Esophagus muscularis mucosa (tissue), 3 donors: ENCODE data around the gene SCO1.

Experiments used
- POLR2A ChIP-seq: fragments of 450-650 bp; IDR thresholded peaks from one replicate; pipeline ENCODE4 v1.6.1; 2017; ENCODE audit warnings: antibody characterized with exemption, moderate library complexity, mild to moderate bottlenecking, low read depth
- TF ChIP-seq, protein P1 (sequence below), 3 experiments: fragments of 200-600 bp in 2 of 3; fragments of 450-650 bp in 1 of 3; sonication (generic) in 2 of 3; IDR thresholded peaks; one replicate each; pipeline ENCODE4 v1.5.1; 2017 to 2019; ENCODE audit warnings: antibody characterized with exemption in 3 of 3, mild to moderate bottlenecking in 2 of 3, moderate library complexity in 1 of 3

DNA sequence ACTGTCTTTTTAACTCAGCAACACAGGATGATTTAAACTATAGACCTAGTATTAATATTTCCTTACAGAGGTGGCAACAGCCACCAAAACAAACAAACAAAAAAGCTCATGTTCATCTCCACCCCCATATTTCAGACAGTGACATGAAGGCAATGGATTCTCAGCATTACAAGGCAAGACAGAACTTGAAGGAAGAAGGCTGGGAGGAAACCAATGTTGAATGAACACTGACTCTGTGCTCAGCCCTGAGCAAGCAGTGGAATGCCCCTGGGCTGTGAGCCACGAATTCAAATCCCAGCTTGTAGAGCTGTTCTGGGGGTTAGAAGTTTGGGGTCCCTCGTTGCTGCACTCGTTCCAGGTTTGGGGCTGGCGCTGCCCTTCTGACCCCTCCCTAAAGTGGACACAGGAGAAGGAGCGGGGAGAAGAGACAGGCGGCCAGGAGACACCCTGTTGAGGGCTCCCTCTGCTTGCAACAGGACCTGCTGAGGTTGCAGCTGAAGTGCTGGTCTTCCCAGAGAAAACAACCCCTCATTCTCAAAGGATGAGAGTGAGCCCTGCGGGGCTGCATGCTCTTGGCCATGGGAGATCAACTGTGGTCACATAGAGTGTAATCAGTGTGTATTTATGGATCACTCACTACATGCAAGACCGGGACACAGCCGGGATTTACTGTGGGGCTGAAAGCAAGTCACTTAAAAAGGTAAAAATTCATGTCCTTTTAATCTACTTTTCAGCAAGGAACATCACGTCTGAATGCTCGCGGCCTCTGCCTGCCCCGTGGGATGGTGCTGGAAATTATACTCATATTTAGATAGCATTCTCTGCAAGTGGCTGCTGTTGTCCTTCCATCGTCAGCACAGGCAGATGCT lies 74.5 kb downstream of the SCO1 start:
- TF ChIP-seq, protein P1, sequence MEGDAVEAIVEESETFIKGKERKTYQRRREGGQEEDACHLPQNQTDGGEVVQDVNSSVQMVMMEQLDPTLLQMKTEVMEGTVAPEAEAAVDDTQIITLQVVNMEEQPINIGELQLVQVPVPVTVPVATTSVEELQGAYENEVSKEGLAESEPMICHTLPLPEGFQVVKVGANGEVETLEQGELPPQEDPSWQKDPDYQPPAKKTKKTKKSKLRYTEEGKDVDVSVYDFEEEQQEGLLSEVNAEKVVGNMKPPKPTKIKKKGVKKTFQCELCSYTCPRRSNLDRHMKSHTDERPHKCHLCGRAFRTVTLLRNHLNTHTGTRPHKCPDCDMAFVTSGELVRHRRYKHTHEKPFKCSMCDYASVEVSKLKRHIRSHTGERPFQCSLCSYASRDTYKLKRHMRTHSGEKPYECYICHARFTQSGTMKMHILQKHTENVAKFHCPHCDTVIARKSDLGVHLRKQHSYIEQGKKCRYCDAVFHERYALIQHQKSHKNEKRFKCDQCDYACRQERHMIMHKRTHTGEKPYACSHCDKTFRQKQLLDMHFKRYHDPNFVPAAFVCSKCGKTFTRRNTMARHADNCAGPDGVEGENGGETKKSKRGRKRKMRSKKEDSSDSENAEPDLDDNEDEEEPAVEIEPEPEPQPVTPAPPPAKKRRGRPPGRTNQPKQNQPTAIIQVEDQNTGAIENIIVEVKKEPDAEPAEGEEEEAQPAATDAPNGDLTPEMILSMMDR (IDR thresholded peaks at IDR 0.05): no peak
- no peak for TF ChIP-seq POLR2A
